ENCODE results near the gene OR6C74.

GRCh38 chr12:55289999-55290398 lies 45.6 kb downstream of the OR6C74 start:
- TF ChIP-seq CTCF (IDR thresholded peaks at IDR 0.05) (no peak), POLR2A (IDR thresholded peaks at IDR 0.05) (no peak)
